ENCODE results near the gene PEX5L. TPM values are rescaled to one million over a fixed set of nuclear protein-coding genes. Genes with fewer than 3 reads are reported as not detected.

The PEX5L gene
- total RNA-seq, 2 experiments from 2014 or later, result not detected

- ATAC-seq (ENCODE audit: poor library complexity) (no peak), DNase-seq (no peak)
- Mint-ChIP-seq H3K27me3 (no peaks in the 10 kb centered on the region), H3K27ac (no peak overlapping the region), H3K9me3 (peaks cover 2% of the 10 kb centered on the region), H3K4me3 (no peak overlapping the region), H3K4me1 (ENCODE audit: low read depth) (no peaks in the 10 kb centered on the region), H3K36me3 (ENCODE audit: low read depth) (no peaks in the 10 kb centered on the region)
- no peaks in the 10 kb centered on the region for H3K27me3 ChIP-seq (ENCODE audit: control insufficient read depth in 1 of 2, insufficient read depth in 2 of 2, low read length in 2 of 2)
- ChIA-PET POLR2A (no interaction called here), CTCF (no interaction called here)
- H3K9me3 ChIP-seq (ENCODE audit: control insufficient read depth in 1 of 2, insufficient read depth in 1 of 2, low read length in 2 of 2), result no peaks in the 10 kb centered on the region
- no peak overlapping the region for H3K27ac ChIP-seq (ENCODE audit: low read depth in 1 of 2, low read length in 2 of 2)
- intact Hi-C loops (cut with DNase I, micrococcal nuclease), result no loop called here
- no peak for TF ChIP-seq CTCF (IDR thresholded peaks at IDR 0.05)
- H3K4me1 ChIP-seq (ENCODE audit: insufficient read depth, low read length), result no peaks in the 10 kb centered on the region
- no peaks in the 10 kb centered on the region for H3K36me3 ChIP-seq (ENCODE audit: insufficient read depth, low read length)
- no peak overlapping the region for H3K4me3 ChIP-seq (ENCODE audit: low read length)
Measured at GRCh38 chr3:180000500-180000899, 36.2 kb downstream of the PEX5L start.

- no peak overlapping the region for H3K4me3 ChIP-seq (ENCODE audit: low read length)
- no peak for TF ChIP-seq CTCF (IDR thresholded peaks at IDR 0.05)
- H3K4me3 Mint-ChIP-seq, result no peak overlapping the region
- no peaks in the 10 kb centered on the region for H3K9me3 ChIP-seq (ENCODE audit: control insufficient read depth in 1 of 2, insufficient read depth in 1 of 2, low read length in 2 of 2)
- ATAC-seq (ENCODE audit: poor library complexity), result no peak
- no peaks in the 10 kb centered on the region for H3K36me3 Mint-ChIP-seq (ENCODE audit: low read depth)
- H3K36me3 ChIP-seq (ENCODE audit: insufficient read depth, low read length), result no peaks in the 10 kb centered on the region
- no peaks in the 10 kb centered on the region for H3K4me1 ChIP-seq (ENCODE audit: insufficient read depth, low read length)
- no peak overlapping the region for H3K27ac Mint-ChIP-seq
- intact Hi-C loops (cut with DNase I, micrococcal nuclease), result no loop called here
- POLR2A ChIA-PET, result no interaction called here
- H3K9me3 Mint-ChIP-seq, result peaks cover 4% of the 10 kb centered on the region
- no peak for DNase-seq
- CTCF ChIA-PET, result no interaction called here
- H3K27me3 ChIP-seq (ENCODE audit: control insufficient read depth in 1 of 2, insufficient read depth in 2 of 2, low read length in 2 of 2), result no peaks in the 10 kb centered on the region
- H3K27me3 Mint-ChIP-seq, result no peaks in the 10 kb centered on the region
- no peaks in the 10 kb centered on the region for H3K4me1 Mint-ChIP-seq (ENCODE audit: low read depth)
- no peak overlapping the region for H3K27ac ChIP-seq (ENCODE audit: low read depth in 1 of 2, low read length in 2 of 2)
Measured at GRCh38 chr3:179995406-179995805, 41.3 kb downstream of the PEX5L start.

- H3K4me1 ChIP-seq (ENCODE audit: insufficient read depth, low read length), result no peaks in the 10 kb centered on the region
- Mint-ChIP-seq H3K36me3 (ENCODE audit: low read depth) (no peaks in the 10 kb centered on the region), H3K9me3 (peaks cover 2% of the 10 kb centered on the region), H3K27ac (no peak overlapping the region), H3K27me3 (no peaks in the 10 kb centered on the region), H3K4me1 (ENCODE audit: low read depth) (no peaks in the 10 kb centered on the region), H3K4me3 (no peak overlapping the region)
- ATAC-seq (ENCODE audit: poor library complexity) (no peak), DNase-seq (no peak)
- H3K27me3 ChIP-seq (ENCODE audit: control insufficient read depth in 1 of 2, insufficient read depth in 2 of 2, low read length in 2 of 2), result no peaks in the 10 kb centered on the region
- H3K4me3 ChIP-seq (ENCODE audit: low read length), result no peak overlapping the region
- POLR2A ChIA-PET, result no interaction called here
- no peak for TF ChIP-seq CTCF (IDR thresholded peaks at IDR 0.05)
- H3K9me3 ChIP-seq (ENCODE audit: control insufficient read depth in 1 of 2, insufficient read depth in 1 of 2, low read length in 2 of 2), result no peaks in the 10 kb centered on the region
- intact Hi-C loops (cut with DNase I, micrococcal nuclease), result no loop called here
- CTCF ChIA-PET, result no interaction called here
- no peaks in the 10 kb centered on the region for H3K36me3 ChIP-seq (ENCODE audit: insufficient read depth, low read length)
- no peak overlapping the region for H3K27ac ChIP-seq (ENCODE audit: low read depth in 1 of 2, low read length in 2 of 2)
Measured at GRCh38 chr3:179991883-179992282, 44.9 kb downstream of the PEX5L start.

Measured in CD4-positive, alpha-beta T cell (primary cell).